ENCODE measurements around the gene CHI3L1.

Gene CHI3L1

DNA sequence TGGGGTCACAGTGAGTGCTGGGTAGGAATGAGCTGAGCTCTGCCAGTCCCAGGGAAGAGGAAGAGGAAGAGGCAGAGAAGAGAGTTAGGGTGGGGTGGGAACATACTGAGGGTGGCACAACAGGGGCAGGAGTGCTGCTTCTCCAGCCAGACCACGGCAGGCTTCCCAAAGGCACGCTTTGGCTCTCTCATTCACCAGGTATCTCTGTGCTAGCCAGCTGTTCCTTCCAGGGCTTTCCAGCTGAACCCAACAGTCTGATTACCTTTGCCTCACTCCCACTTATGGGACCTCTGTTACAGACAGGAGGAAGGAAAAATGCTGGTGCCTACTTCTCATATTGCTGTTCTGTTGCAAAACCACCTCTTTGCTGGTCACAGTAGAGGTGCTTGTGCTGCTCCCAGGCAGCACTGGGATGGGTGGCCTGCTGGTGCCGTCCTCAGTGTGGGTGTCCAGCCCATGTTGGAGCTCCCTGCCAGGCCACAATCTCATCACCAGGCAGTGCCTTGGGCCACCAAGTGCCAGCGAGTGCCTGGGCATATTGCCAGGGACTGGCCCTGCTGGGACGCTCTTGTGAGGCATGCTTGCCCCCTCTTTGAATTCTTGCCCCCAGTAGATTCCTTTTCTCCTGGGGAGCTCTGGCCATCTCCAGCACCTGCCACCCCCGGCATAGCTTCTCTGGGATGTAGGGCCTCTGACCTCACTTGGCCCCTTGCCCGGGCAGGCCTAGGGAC lies 56.8 kb downstream of the CHI3L1 start:
- DNase-seq: no peak

Data from NCI-H1105 (cell line).